HepG2 (cell line): ENCODE measurements around the gene PACRGL. TPM values are rescaled to one million over a fixed set of nuclear protein-coding genes. Genes with fewer than 3 reads are reported as not detected.

Source experiments
- ATAC-seq: fragments of 200-7000 bp; cut with Tn5 transposase; 3 replicates; pipeline ENCODE4 v1.9.1; 2020; ENCODE audit warnings: mild to moderate bottlenecking, moderate library complexity
- BruUV-seq: library from RNA; stranded (reverse); fragments of 400-500 nt; replicated peaks from 2 replicates; lab custom pipeline; 2021; lab: Mats Ljungman, UMichigan
- CTCF ChIA-PET: fragments of 300-600 bp; formaldehyde crosslinking; extraction: SDS; loops from one replicate; lab custom pipeline; 2021; ENCODE audit warnings: low total read pairs, inconsistent platforms, low intra/inter-chr PET ratio; lab: Yijun Ruan, JAX
- POLR2A ChIA-PET: fragments of 350-600 bp; sonication (Branson Sonifier 250); formaldehyde crosslinking; loops from one replicate; lab custom pipeline; 2020; ENCODE audit warnings: antibody characterized with exemption, inconsistent platforms; lab: Yijun Ruan, JAX
- DNase-seq: peaks from one replicate; pipeline ENCODE4 v3.0.0-alpha.2; 2015; ENCODE audit warnings: low spot score
- FAIRE-seq: peaks from 3 replicates; lab custom pipeline; 2011; peaks lifted over from hg19 to GRCh38; lab: Jason Lieb, UNC
- H2AFZ ChIP-seq: one replicate; pipeline ENCODE4 v1.6.1; 2011; ENCODE audit warnings: low read length, inconsistent platforms
- H3K27ac ChIP-seq: fragments of 300-600 bp; 3 replicates; pipeline ENCODE4 v1.8.0; 2011; ENCODE audit warnings: mixed run types, mild to moderate bottlenecking, mixed read lengths, low read length, inconsistent platforms; ENCODE audit not compliant: insufficient read depth; ENCODE audit errors: extremely low read length
- H3K27me3 ChIP-seq, 2 experiments: fragments of 200-600 bp in 1 of 2; 2 replicates in 1 of 2; 3 replicates in 1 of 2; pipeline versions ENCODE4 v1.6.0 to v1.8.0; 2011; ENCODE audit warnings: low read length in 2 of 2, mild to moderate bottlenecking in 2 of 2, moderate library complexity in 2 of 2, inconsistent platforms in 1 of 2; ENCODE audit not compliant: insufficient read depth in 2 of 2, control insufficient read depth in 1 of 2
- H3K36me3 ChIP-seq, 2 experiments: fragments of 200-600 bp in 1 of 2; replicated peaks in 1 of 2; 2 replicates in 1 of 2; 3 replicates in 1 of 2; pipeline versions ENCODE4 v1.5.1 to v1.8.0; 2011; ENCODE audit warnings: low read length in 2 of 2, inconsistent platforms in 1 of 2; ENCODE audit not compliant: insufficient read depth in 2 of 2, control insufficient read depth in 1 of 2
- H3K4me1 ChIP-seq: 2 replicates; pipeline ENCODE4 v1.5.1; 2012; ENCODE audit warnings: low read length, inconsistent platforms; ENCODE audit not compliant: insufficient read depth
- H3K4me2 ChIP-seq: 2 replicates; pipeline ENCODE4 v1.6.0; 2011; ENCODE audit warnings: low read depth, low read length, inconsistent platforms
- H3K4me3 ChIP-seq, 3 experiments: fragments of 200-600 bp in 1 of 3; sonication (generic), shearing (Covaris generic) in 1 of 3; replicated peaks in 1 of 3; 2 replicates each; pipeline ENCODE4 v1.5.1; 2011 to 2016; ENCODE audit warnings: low read length in 3 of 3, inconsistent platforms in 2 of 3, low read depth in 2 of 3, mild to moderate bottlenecking in 2 of 3, control low read depth in 1 of 3, mixed read lengths in 1 of 3; ENCODE audit not compliant: insufficient read depth in 1 of 3
- H3K79me2 ChIP-seq: one replicate; pipeline ENCODE4 v1.6.1; 2011; ENCODE audit warnings: low read length, inconsistent platforms; ENCODE audit not compliant: insufficient read depth
- H3K9ac ChIP-seq: 2 replicates; pipeline ENCODE4 v1.6.0; 2011; ENCODE audit warnings: mild to moderate bottlenecking, low read depth, low read length, inconsistent platforms; ENCODE audit not compliant: insufficient read depth
- H3K9me3 ChIP-seq: 2 replicates; pipeline ENCODE4 v1.5.1; 2012; ENCODE audit warnings: mild to moderate bottlenecking, low read length
- H4K20me1 ChIP-seq: 2 replicates; pipeline ENCODE4 v1.6.0; 2011; ENCODE audit warnings: inconsistent platforms, mild to moderate bottlenecking, low read length, moderate library complexity; ENCODE audit not compliant: insufficient read depth
- GPN1 ChIP-seq: sonication (generic); formaldehyde crosslinking; IDR thresholded peaks from 2 replicates; pipeline ENCODE4 v1.5.1; 2020; ENCODE audit warnings: missing genetic modification reagents, borderline replicate concordance
- REST ChIP-seq, 2 experiments: IDR thresholded peaks; 2 replicates each; pipeline ENCODE4 v1.6.1; 2011 to 2012; ENCODE audit warnings: low read length in 2 of 2, borderline replicate concordance in 1 of 2, low read depth in 1 of 2, mild to moderate bottlenecking in 1 of 2, moderate library complexity in 1 of 2
- SALL2 ChIP-seq: sonication (generic); formaldehyde crosslinking; IDR thresholded peaks from 2 replicates; pipeline ENCODE4 v1.8.1; 2023; ENCODE audit warnings: mild to moderate bottlenecking, missing genetic modification reagents, inconsistent platforms
- ZC3H13 ChIP-seq: sonication (generic); formaldehyde crosslinking; IDR thresholded peaks from 2 replicates; pipeline ENCODE4 v1.8.1; 2023; ENCODE audit warnings: mild to moderate bottlenecking, missing genetic modification reagents, moderate library complexity
- ZFP36L2 ChIP-seq: sonication (generic); formaldehyde crosslinking; IDR thresholded peaks from 2 replicates; pipeline ENCODE4 v1.4.0; 2020; ENCODE audit warnings: missing genetic modification reagents
- WGBS: methylation state at CpG from one replicate; pipeline ENCODE4 v1.1.6; 2017; ENCODE audit warnings: low lambda C conversion rate; 5-methylcytosine and 5-hydroxymethylcytosine counted together
- in situ Hi-C: cut with HindIII; loops from 2 replicates; pipeline ENCODE4 v1.10.0; 2017; ENCODE audit warnings: low pct_unique_long_range_greater_than_20kb; ENCODE audit not compliant: extremely low pct_ligation_motif_present
- intact Hi-C: fragments of 100-400 bp; cut with micrococcal nuclease; formaldehyde crosslinking; loops from one replicate; pipeline ENCODE4 v1.10.0; 2022; ENCODE audit not compliant: unreplicated experiment
- polyA plus RNA-seq, 8 experiments: library from polyadenylated mRNA; depleted of rRNA in 3 of 8; stranded (reverse) in 7 of 8; unstranded in 1 of 8; fragments of >200 nt; fragmentation: Illumina TruSeq in 4 of 8; extraction: Trizol in 4 of 8; gene quantifications; 2 replicates each; pipeline versions ENCODE4 v1.2.1 to v1.2.3, GENCODE V29; 2011 to 2016; ENCODE audit warnings: low read depth in 4 of 8, missing spikeins in 1 of 8, mixed read lengths in 1 of 8; ENCODE audit not compliant: insufficient read depth in 1 of 8
- total RNA-seq, 5 experiments: library from RNA; depleted of rRNA; stranded (reverse); fragments of >200 nt; fragmentation: Illumina TruSeq; extraction: Trizol; gene quantifications; 2 replicates each; pipeline ENCODE4 v1.2.3, GENCODE V29; 2016; ENCODE audit warnings: low read depth in 1 of 5
- TF ChIP-seq, protein P1 (sequence below): sonication (generic); formaldehyde crosslinking; IDR thresholded peaks from 2 replicates; pipeline ENCODE4 v1.9.0; 2021; ENCODE audit warnings: missing genetic modification reagents, borderline replicate concordance
- TF ChIP-seq, protein P2 (sequence below): sonication (generic); formaldehyde crosslinking; IDR thresholded peaks from 2 replicates; pipeline ENCODE4 v1.4.0; 2020; ENCODE audit warnings: missing genetic modification reagents

PACRGL gene
- total and polyA plus RNA-seq, 2 of the 13 experiments (the other 11 are each of a cell fraction or from before 2014, with no cell fraction given): 5.8 to 15.1 TPM

GRCh38 chr4:20752641-20753040, 52.4 kb downstream of the PACRGL start:
- no TSS peak for BruUV-seq
- no peak overlapping the region for H3K4me3 ChIP-seq
- no peak for TF ChIP-seq GPN1 (CRISPR knock-in tag)
- TF ChIP-seq, protein P1, sequence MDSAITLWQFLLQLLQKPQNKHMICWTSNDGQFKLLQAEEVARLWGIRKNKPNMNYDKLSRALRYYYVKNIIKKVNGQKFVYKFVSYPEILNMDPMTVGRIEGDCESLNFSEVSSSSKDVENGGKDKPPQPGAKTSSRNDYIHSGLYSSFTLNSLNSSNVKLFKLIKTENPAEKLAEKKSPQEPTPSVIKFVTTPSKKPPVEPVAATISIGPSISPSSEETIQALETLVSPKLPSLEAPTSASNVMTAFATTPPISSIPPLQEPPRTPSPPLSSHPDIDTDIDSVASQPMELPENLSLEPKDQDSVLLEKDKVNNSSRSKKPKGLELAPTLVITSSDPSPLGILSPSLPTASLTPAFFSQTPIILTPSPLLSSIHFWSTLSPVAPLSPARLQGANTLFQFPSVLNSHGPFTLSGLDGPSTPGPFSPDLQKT (CRISPR knock-in tag): no peak
- no peak for FAIRE-seq
- ATAC-seq: no peak
- peaks cover 0 to 1% of the 10 kb centered on the region in 2 experiments; a peak in 1 of 5 replicates for H3K36me3 ChIP-seq
- no peak overlapping the region for H2AFZ ChIP-seq
- no peaks in the 10 kb centered on the region for H3K9me3 ChIP-seq
- ChIA-PET CTCF (no interaction called here), POLR2A (no interaction called here)
- DNase-seq: no peak
- no peak overlapping the region for H3K27ac ChIP-seq
- H4K20me1 ChIP-seq: no peaks in the 10 kb centered on the region
- no peak overlapping the region for H3K4me2 ChIP-seq
- H3K4me1 ChIP-seq: no peaks in the 10 kb centered on the region
- H3K27me3 ChIP-seq: no peaks in the 10 kb centered on the region
- H3K79me2 ChIP-seq: no peaks in the 10 kb centered on the region
- intact Hi-C loops (no loop called here), in situ Hi-C loops (loop anchor here (25.0 kb wide), 1 partner anchor 1010 kb away; no protein-coding TSS in a partner anchor)
- WGBS: 98% methylated on average over 3 of the region's 3 CpGs
- H3K9ac ChIP-seq: no peak overlapping the region

DNA sequence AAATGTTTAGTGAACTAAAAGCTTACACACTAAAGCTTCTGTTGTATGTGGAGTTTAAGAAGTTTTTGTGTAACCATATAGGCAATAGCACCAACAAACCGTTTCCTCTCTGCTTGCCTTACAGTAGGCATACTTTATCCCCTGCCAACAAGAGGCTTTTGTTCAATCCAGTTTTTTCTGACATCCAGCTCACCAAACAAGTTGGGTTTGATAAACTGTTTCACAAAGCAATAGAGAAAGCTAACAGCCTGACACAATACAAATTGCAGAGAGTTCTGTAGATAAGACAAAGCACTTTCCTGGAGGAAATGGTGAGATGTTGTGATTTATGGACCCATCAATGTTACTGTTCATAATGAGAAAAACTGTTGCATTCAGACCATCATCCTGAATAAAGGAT, 53.8 kb downstream of the PACRGL start:
- ATAC-seq: no peak
- WGBS: 86% methylated on average over 1 of the region's 1 CpG
- in situ Hi-C loops (loop anchor here (25.0 kb wide), 1 partner anchor 1008 kb away; no protein-coding TSS in a partner anchor), intact Hi-C loops (no loop called here)
- no peak overlapping the region for H3K27ac ChIP-seq
- no peak overlapping the region for H3K4me3 ChIP-seq
- no peak overlapping the region for H2AFZ ChIP-seq
- H3K27me3 ChIP-seq: no peaks in the 10 kb centered on the region
- H3K36me3 ChIP-seq: peaks cover 0 to 1% of the 10 kb centered on the region in 2 experiments; a peak in 1 of 5 replicates
- H3K79me2 ChIP-seq: no peaks in the 10 kb centered on the region
- no peaks in the 10 kb centered on the region for H4K20me1 ChIP-seq
- no peaks in the 10 kb centered on the region for H3K4me1 ChIP-seq
- CTCF ChIA-PET: no interaction called here
- no TSS peak for BruUV-seq
- no peak for DNase-seq
- no peak for FAIRE-seq
- no peaks in the 10 kb centered on the region for H3K9me3 ChIP-seq
- no peak overlapping the region for H3K4me2 ChIP-seq
- no peak overlapping the region for H3K9ac ChIP-seq
- POLR2A ChIA-PET: no interaction called here
- no peak for TF ChIP-seq ZFP36L2 (CRISPR knock-in tag)
- no peak for TF ChIP-seq ZC3H13 (CRISPR knock-in tag)
- no peak for TF ChIP-seq SALL2
- no peak for TF ChIP-seq REST (IDR thresholded peaks at IDR 0.05; ENCODE audit: borderline replicate concordance in 1 of 2, low read depth in 1 of 2, low read length in 2 of 2)
- TF ChIP-seq, protein P2, sequence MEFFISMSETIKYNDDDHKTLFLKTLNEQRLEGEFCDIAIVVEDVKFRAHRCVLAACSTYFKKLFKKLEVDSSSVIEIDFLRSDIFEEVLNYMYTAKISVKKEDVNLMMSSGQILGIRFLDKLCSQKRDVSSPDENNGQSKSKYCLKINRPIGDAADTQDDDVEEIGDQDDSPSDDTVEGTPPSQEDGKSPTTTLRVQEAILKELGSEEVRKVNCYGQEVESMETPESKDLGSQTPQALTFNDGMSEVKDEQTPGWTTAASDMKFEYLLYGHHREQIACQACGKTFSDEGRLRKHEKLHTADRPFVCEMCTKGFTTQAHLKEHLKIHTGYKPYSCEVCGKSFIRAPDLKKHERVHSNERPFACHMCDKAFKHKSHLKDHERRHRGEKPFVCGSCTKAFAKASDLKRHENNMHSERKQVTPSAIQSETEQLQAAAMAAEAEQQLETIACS (CRISPR knock-in tag): no peak
